ENCODE data around the gene SIX5. TPM values are rescaled to one million over a fixed set of nuclear protein-coding genes. Genes with fewer than 3 reads are reported as not detected.

Gene SIX5
- total RNA-seq, 1 experiment from 2014 or later: 23.6 TPM

DNA sequence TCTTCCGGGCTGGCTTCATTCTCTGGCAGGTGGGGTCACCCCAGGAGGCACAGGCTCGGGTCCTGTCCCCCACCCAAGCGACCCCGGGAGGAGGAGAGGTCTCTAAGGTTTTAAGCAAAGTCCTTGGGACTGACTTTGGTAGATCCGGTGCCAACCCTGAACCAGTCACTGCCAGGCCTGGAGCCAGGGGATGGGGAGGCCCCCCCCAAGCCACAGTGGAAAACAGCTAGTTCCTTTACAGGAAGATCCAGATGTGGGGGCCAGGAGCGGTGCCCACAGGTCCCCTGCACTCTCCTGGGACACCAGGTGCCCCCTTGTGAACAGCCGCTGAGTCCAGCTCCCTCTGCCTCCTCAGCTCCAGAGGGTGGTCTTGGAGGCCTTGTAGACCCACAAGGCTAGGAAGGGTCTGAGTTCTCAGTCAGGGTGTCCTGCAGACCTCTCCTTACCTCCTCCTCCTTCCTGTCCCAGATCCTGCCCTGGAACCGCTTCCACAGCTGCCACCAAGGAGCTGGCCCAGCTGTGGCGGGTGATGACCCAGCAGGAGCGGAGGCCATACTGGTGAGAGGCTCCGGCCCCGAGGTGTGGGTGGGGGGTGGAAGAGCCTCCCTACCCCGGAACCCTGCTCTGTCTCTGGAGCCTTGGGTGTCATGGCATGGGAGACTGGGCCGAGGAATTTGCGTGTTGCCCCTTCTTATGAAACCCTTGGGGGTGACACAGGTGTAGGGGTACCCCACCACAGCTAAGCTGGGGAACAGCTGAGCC, 6.0 kb downstream of the SIX5 start:
- H3K27me3 ChIP-seq (replicated peaks; ENCODE audit: insufficient read depth, low read depth, low read length, poor library complexity): no peaks in the 10 kb centered on the region
- intact Hi-C loops (cut with micrococcal nuclease; ENCODE audit: unreplicated experiment): no loop called here
- TF ChIP-seq, protein P1, sequence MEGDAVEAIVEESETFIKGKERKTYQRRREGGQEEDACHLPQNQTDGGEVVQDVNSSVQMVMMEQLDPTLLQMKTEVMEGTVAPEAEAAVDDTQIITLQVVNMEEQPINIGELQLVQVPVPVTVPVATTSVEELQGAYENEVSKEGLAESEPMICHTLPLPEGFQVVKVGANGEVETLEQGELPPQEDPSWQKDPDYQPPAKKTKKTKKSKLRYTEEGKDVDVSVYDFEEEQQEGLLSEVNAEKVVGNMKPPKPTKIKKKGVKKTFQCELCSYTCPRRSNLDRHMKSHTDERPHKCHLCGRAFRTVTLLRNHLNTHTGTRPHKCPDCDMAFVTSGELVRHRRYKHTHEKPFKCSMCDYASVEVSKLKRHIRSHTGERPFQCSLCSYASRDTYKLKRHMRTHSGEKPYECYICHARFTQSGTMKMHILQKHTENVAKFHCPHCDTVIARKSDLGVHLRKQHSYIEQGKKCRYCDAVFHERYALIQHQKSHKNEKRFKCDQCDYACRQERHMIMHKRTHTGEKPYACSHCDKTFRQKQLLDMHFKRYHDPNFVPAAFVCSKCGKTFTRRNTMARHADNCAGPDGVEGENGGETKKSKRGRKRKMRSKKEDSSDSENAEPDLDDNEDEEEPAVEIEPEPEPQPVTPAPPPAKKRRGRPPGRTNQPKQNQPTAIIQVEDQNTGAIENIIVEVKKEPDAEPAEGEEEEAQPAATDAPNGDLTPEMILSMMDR (conservative IDR thresholded peaks at IDR 0.05; ENCODE audit: low read depth, low read length): no peak
- TF ChIP-seq EZH2 (IDR thresholded peaks at IDR 0.05; ENCODE audit: borderline replicate concordance, low read depth, low read length, poor library complexity, severe bottlenecking): no peak
- DNase-seq (ENCODE audit: low spot score): no peak
- no peak overlapping the region for H3K27ac ChIP-seq (ENCODE audit: low read depth, low read length, poor library complexity, severe bottlenecking)
- H3K4me3 ChIP-seq (ENCODE audit: low read depth, low read length, poor library complexity, severe bottlenecking): no peak overlapping the region
- no TSS peak for BruUV-seq (replicated peaks)
- POLR2A ChIA-PET (ENCODE audit: low non-redundant PET): interaction anchor here (0.6 kb wide), 1 partner anchor 47 kb away, joined by 25 read pairs; no protein-coding TSS in a partner anchor
- peaks cover 18% of the 10 kb centered on the region for H3K4me1 ChIP-seq (ENCODE audit: insufficient read depth, low read length, poor library complexity, severe bottlenecking)
- no peaks in the 10 kb centered on the region for H3K36me3 ChIP-seq (ENCODE audit: insufficient read depth, low read length, poor library complexity, severe bottlenecking)
- CTCF ChIA-PET: no interaction called here
- no peaks in the 10 kb centered on the region for H3K9me3 ChIP-seq (ENCODE audit: low read depth, low read length, poor library complexity, severe bottlenecking)

DNA sequence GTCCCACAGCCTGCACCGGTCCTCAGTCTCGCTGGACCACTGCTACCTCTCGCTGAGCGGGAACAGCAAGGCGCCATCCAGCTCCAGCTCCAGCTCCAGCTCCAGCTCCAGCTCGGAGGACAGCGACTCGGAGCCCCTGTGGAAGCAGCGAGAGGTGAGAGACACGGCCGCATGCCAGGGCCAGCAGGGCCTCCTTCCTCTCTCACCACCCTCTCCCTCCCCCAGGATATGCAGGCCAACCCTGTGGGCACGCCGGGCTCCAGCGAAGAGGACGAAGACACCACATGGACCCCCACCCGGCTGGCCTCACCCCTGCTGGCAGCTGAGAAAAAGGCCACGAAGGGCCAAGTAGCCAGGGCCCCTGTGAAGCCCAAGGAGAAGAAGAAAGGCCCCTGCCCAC, 7.3 kb downstream of the SIX5 start:
- no peaks in the 10 kb centered on the region for H3K27me3 ChIP-seq (replicated peaks; ENCODE audit: insufficient read depth, low read depth, low read length, poor library complexity)
- H3K9me3 ChIP-seq (ENCODE audit: low read depth, low read length, poor library complexity, severe bottlenecking): no peaks in the 10 kb centered on the region
- BruUV-seq (replicated peaks): no TSS peak
- H3K27ac ChIP-seq (ENCODE audit: low read depth, low read length, poor library complexity, severe bottlenecking): no peak overlapping the region
- no peak overlapping the region for H3K4me3 ChIP-seq (ENCODE audit: low read depth, low read length, poor library complexity, severe bottlenecking)
- intact Hi-C loops (cut with micrococcal nuclease; ENCODE audit: unreplicated experiment): no loop called here
- ChIA-PET CTCF (no interaction called here), POLR2A (ENCODE audit: low non-redundant PET) (no interaction called here)
- no peaks in the 10 kb centered on the region for H3K36me3 ChIP-seq (ENCODE audit: insufficient read depth, low read length, poor library complexity, severe bottlenecking)
- DNase-seq (ENCODE audit: low spot score): no peak
- TF ChIP-seq, protein P1 (conservative IDR thresholded peaks at IDR 0.05; ENCODE audit: low read depth, low read length): no peak
- no peak for TF ChIP-seq EZH2 (IDR thresholded peaks at IDR 0.05; ENCODE audit: borderline replicate concordance, low read depth, low read length, poor library complexity, severe bottlenecking)
- peaks cover 12% of the 10 kb centered on the region for H3K4me1 ChIP-seq (ENCODE audit: insufficient read depth, low read length, poor library complexity, severe bottlenecking)

DNA sequence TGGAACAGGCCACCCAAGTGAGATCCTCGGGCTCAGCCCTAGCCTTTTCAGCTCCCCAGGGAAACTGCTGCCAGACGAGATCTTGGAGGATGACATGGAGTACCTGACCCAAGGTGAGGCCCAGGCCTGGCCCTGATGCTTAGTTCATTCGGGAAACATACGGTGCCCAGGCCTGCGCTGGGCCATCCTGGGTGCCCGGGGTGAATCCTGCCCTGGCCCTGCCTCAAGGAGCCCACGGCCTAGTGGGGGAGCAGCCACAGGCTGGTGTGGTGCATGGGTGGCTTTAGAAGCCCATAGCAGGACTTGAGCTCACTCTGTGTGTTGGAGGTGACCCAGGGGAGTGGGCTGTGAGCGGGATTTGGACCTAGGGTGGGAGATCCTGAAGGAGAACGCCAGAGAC, 10.1 kb downstream of the SIX5 start:
- Histone ChIP-seq H3K9me3 (ENCODE audit: low read depth, low read length, poor library complexity, severe bottlenecking) (no peaks in the 10 kb centered on the region), H3K27me3 (replicated peaks; ENCODE audit: insufficient read depth, low read depth, low read length, poor library complexity) (no peaks in the 10 kb centered on the region), H3K36me3 (ENCODE audit: insufficient read depth, low read length, poor library complexity, severe bottlenecking) (no peaks in the 10 kb centered on the region), H3K4me1 (ENCODE audit: insufficient read depth, low read length, poor library complexity, severe bottlenecking) (no peaks in the 10 kb centered on the region), H3K27ac (ENCODE audit: low read depth, low read length, poor library complexity, severe bottlenecking) (no peak overlapping the region), H3K4me3 (ENCODE audit: low read depth, low read length, poor library complexity, severe bottlenecking) (no peak overlapping the region)
- no peak for DNase-seq (ENCODE audit: low spot score)
- intact Hi-C loops (cut with micrococcal nuclease; ENCODE audit: unreplicated experiment): no loop called here
- POLR2A ChIA-PET (ENCODE audit: low non-redundant PET): no interaction called here
- no TSS peak for BruUV-seq (replicated peaks)
- CTCF ChIA-PET: no interaction called here
- TF ChIP-seq, protein P1 (conservative IDR thresholded peaks at IDR 0.05; ENCODE audit: low read depth, low read length): no peak
- TF ChIP-seq EZH2 (IDR thresholded peaks at IDR 0.05; ENCODE audit: borderline replicate concordance, low read depth, low read length, poor library complexity, severe bottlenecking): no peak

Data from A673 (cell line).